GM23248 (cell line): ENCODE measurements around the gene MGAT3.

Experiments used
- EZH2 ChIP-seq: fragments of 200-600 bp; sonication (generic); IDR thresholded peaks from 2 replicates; pipeline ENCODE4 v1.6.1; 2018; ENCODE audit warnings: antibody characterized with exemption, mild to moderate bottlenecking; ENCODE audit not compliant: insufficient read depth, poor library complexity, severe bottlenecking
- EZH2phosphoT487 ChIP-seq: fragments of 200-600 bp; sonication (generic); IDR thresholded peaks from 2 replicates; pipeline ENCODE4 v1.6.1; 2018; ENCODE audit warnings: antibody characterized with exemption, moderate library complexity, mild to moderate bottlenecking, low read depth; ENCODE audit not compliant: insufficient read depth

DNA sequence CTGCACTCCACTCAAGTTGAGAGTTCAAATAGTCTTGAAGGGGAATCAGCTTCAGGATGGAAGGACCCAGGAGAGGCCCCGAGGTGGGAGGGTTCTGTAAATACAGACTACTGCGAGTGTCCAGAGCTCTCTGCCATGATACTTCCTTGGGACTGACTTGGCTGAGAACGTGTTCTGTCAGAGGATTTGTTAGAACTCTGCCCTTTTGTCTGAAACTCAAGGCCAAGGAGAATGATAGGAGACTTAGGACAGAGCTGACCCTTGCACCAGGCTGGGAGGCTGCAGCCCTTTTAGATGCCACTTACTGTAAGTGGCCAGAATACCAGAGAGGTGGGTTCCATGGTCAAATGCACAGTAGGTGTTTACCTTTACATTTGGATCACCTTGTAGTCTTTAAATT is 60.7 kb downstream of the MGAT3 start:
- TF ChIP-seq EZH2phosphoT487 = no peak
- TF ChIP-seq EZH2 = no peak
